ENCODE data around the gene PLCL2. TPM values are rescaled to one million over a fixed set of nuclear protein-coding genes. Genes with fewer than 3 reads are reported as not detected.

The PLCL2 gene
- total RNA-seq, 4 donors from 2014 or later: 4.1 to 9.1 (median 6.7) TPM

DNA sequence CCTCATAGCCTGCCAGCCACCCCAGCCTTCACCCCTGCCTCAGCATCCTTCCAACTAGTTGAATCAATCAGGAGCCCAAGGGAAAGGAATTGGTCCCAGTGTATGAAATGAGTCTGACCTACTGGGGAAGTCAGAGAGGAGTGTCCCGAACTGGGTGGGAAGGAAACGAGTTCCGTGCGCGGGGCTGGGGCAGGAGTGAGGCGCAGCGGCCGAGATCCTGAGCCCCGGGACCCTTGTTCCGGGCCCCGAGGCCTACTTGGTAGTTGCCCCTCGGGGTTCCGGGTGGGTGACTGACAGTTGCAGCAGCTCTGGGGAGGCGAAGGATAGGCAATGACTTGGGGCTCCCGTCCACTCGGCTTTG lies 1.1 kb upstream of the PLCL2 start:
- no peaks in the 10 kb centered on the region for H3K36me3 ChIP-seq
- no CpG with 5 or more reads among the region's 16 CpGs for WGBS
- H3K27me3 ChIP-seq: no peaks in the 10 kb centered on the region
- peaks cover 0 to 26% (median 17%) of the 10 kb centered on the region in 4 donors for H3K4me1 ChIP-seq
- H3K27ac ChIP-seq (replicated peaks in 1 of 4): peak overlapping the region; percentile 82 to 85 (median 83)
- H3K4me3 ChIP-seq: peak overlapping the region; percentile 65 to 88 (median 80)
- no peak for DNase-seq (ENCODE audit: extremely low spot score)
- intact Hi-C loops (cut with DNase I): no loop called here
- no peaks in the 10 kb centered on the region for H3K9me3 ChIP-seq
- TF ChIP-seq CTCF (IDR thresholded peaks at IDR 0.05): no peak
- no peak for TF ChIP-seq POLR2A (IDR thresholded peaks at IDR 0.05; ENCODE audit: low read depth)
- no peak for TF ChIP-seq EP300 (IDR thresholded peaks at IDR 0.05)
- TF ChIP-seq POLR2AphosphoS5 (IDR thresholded peaks at IDR 0.05): no peak

DNA sequence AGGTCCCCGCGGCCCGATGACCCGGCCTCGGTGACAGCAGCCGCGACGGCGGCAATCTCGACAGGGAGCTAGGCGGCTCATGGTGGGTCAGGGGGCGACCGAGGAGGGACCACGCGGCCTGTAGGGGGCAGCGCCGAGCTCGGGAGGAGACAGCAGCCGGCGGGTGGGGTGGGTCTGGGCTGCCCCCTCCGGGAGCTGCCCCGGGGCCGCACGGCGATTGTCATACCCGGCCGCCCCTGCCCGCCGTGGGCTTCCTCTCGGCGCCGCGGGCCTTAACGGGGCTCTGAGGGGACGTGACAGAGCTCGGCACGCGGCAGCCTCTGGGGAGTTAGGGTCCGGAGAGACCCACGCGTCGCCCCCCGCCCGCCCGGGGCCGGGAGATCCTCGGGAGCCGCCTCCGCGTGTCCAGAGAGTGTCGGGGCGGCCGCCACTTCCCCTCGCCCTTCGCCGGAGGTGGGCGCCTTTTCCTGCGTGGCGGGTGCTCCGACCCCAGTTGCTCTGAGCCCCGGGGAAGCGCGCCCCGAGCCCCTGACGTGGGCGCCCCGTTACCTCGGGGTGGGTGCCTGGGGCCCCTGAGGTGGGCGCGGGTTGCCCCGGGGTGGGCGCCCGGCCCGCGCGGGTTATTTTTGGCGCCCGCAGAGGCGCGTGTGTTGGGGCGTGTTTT lies 539 bp upstream of the PLCL2 start:
- 0% methylated on average over 1 of the region's 81 CpGs for WGBS
- no peaks in the 10 kb centered on the region for H3K36me3 ChIP-seq
- no peaks in the 10 kb centered on the region for H3K27me3 ChIP-seq
- DNase-seq (ENCODE audit: extremely low spot score): no peak
- no peaks in the 10 kb centered on the region for H3K9me3 ChIP-seq
- peaks cover 0 to 26% (median 19%) of the 10 kb centered on the region in 4 donors for H3K4me1 ChIP-seq
- intact Hi-C loops (cut with DNase I): no loop called here
- TF ChIP-seq CTCF (IDR thresholded peaks at IDR 0.05): peak; percentile 38 to 59 (median 43)
- TF ChIP-seq POLR2A (IDR thresholded peaks at IDR 0.05; ENCODE audit: low read depth): no peak
- H3K4me3 ChIP-seq: peak overlapping the region; percentile 65 to 88 (median 80)
- H3K27ac ChIP-seq (replicated peaks in 1 of 4): peak overlapping the region; percentile 82 to 85 (median 83)

- intact Hi-C loops (cut with DNase I): no loop called here
- peak overlapping the region; percentile 65 to 88 (median 80) for H3K4me3 ChIP-seq
- no peak for DNase-seq (ENCODE audit: extremely low spot score)
- H3K9me3 ChIP-seq: no peaks in the 10 kb centered on the region
- peak overlapping the region; percentile 82 to 85 (median 83) for H3K27ac ChIP-seq (replicated peaks in 1 of 4)
- peaks cover 9 to 26% (median 20%) of the 10 kb centered on the region in 4 donors for H3K4me1 ChIP-seq
- 38% methylated on average over 15 of the region's 15 CpGs for WGBS
- no peaks in the 10 kb centered on the region for H3K27me3 ChIP-seq
- H3K36me3 ChIP-seq: no peaks in the 10 kb centered on the region
- TF ChIP-seq POLR2AphosphoS5 (IDR thresholded peaks at IDR 0.05): no peak
- no peak for TF ChIP-seq POLR2A (IDR thresholded peaks at IDR 0.05; ENCODE audit: low read depth)
- no peak for TF ChIP-seq EP300 (IDR thresholded peaks at IDR 0.05)
- no peak for TF ChIP-seq CTCF (IDR thresholded peaks at IDR 0.05)
Observed at GRCh38 chr3:16885593-16886302, 993 bp downstream of the PLCL2 start.

GRCh38 chr3:16886303-16886683 lies 1.5 kb downstream of the PLCL2 start:
- Histone ChIP-seq H3K4me1 (peaks cover 14 to 30% (median 20%) of the 10 kb centered on the region in 4 donors), H3K4me3 (peak overlapping the region; percentile 65 to 88 (median 80)), H3K9me3 (no peaks in the 10 kb centered on the region), H3K27me3 (no peaks in the 10 kb centered on the region), H3K36me3 (no peaks in the 10 kb centered on the region), H3K27ac (replicated peaks in 1 of 4) (peak overlapping the region; percentile 82 to 85 (median 83))
- DNase-seq (ENCODE audit: extremely low spot score): no peak
- whole genome bisulfite sequencing: 49% methylated on average over 3 of the region's 3 CpGs
- TF ChIP-seq EP300 (IDR thresholded peaks at IDR 0.05): no peak
- TF ChIP-seq POLR2AphosphoS5 (IDR thresholded peaks at IDR 0.05): no peak
- TF ChIP-seq POLR2A (IDR thresholded peaks at IDR 0.05; ENCODE audit: low read depth): no peak
- TF ChIP-seq CTCF (IDR thresholded peaks at IDR 0.05): no peak
- intact Hi-C loops (cut with DNase I): no loop called here

Measured in esophagus muscularis mucosa (tissue), 4 donors.